Gastrocnemius medialis (tissue), 4 donors: ENCODE results near the gene PADI4.

ENCODE experiments used
- POLR2A ChIP-seq, 2 donors: fragments of 450-650 bp; IDR thresholded peaks; one replicate each; pipeline ENCODE4 v1.6.1; 2017; ENCODE audit warnings: antibody characterized with exemption in 2 of 2, mild to moderate bottlenecking in 2 of 2, moderate library complexity in 2 of 2
- TF ChIP-seq, protein P1 (sequence below), 5 experiments: fragments of 450-650 bp in 3 of 5; fragments of 200-600 bp in 2 of 5; sonication (generic) in 2 of 5; IDR thresholded peaks in 4 of 5; conservative IDR thresholded peaks in 1 of 5; 1 replicate in 4 of 5; 2 replicates in 1 of 5; pipeline ENCODE4 v1.5.1; 2016 to 2019; ENCODE audit warnings: antibody characterized with exemption in 5 of 5, mild to moderate bottlenecking in 3 of 5, moderate library complexity in 3 of 5

DNA sequence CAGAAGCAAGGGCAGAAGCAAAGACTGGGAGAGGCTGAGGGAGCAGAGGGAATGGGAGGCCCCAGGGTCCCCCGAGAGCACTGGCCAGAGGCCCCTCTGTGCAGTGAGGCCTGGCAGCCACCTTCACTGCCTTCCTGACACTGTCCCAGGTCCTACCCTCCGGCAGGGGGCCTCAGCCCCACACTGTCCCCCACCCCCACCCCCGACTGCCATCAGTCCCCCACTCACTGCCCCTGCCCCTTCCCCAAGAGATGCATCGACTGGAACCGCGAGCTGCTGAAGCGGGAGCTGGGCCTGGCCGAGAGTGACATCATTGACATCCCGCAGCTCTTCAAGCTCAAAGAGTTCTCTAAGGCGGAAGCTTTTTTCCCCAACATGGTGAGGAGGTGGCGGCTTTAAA, 51.0 kb downstream of the PADI4 start:
- TF ChIP-seq, protein P1, sequence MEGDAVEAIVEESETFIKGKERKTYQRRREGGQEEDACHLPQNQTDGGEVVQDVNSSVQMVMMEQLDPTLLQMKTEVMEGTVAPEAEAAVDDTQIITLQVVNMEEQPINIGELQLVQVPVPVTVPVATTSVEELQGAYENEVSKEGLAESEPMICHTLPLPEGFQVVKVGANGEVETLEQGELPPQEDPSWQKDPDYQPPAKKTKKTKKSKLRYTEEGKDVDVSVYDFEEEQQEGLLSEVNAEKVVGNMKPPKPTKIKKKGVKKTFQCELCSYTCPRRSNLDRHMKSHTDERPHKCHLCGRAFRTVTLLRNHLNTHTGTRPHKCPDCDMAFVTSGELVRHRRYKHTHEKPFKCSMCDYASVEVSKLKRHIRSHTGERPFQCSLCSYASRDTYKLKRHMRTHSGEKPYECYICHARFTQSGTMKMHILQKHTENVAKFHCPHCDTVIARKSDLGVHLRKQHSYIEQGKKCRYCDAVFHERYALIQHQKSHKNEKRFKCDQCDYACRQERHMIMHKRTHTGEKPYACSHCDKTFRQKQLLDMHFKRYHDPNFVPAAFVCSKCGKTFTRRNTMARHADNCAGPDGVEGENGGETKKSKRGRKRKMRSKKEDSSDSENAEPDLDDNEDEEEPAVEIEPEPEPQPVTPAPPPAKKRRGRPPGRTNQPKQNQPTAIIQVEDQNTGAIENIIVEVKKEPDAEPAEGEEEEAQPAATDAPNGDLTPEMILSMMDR (IDR thresholded peaks at IDR 0.05 in 4 of 5, conservative IDR thresholded peaks at IDR 0.05 in 1 of 5): no peak
- no peak for TF ChIP-seq POLR2A (IDR thresholded peaks at IDR 0.05)
